ENCODE data around the gene IZUMO4.
"Not testable (repeated sequence)": the region's sequence is repeated elsewhere in the genome, so short reads cannot be mapped to it uniquely, and the experiment has no call there.

The IZUMO4 gene

GRCh38 chr19:2110822-2111221 is 14.1 kb downstream of the IZUMO4 start:
- DNase-seq: no peak

DNA sequence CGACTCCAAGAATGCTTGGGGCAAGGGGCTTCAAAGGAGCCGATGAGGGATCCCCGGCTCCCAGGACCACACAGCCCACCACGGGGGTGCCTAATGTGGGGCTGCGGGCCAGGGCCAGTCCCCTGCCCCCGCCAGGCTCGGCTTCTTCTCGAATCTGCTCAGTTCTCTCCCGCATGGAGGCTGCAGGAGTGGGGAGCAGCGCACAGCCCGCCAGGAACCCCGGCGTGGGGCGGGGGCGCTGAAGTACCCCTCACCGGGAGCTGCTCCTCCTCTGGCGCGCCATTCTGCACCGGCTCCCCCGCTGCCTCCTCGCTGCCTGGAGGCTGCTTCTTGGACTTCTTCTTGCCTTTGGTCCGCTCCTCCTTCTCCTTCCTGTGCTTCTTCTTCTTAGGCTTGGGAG is 14.7 kb downstream of the IZUMO4 start:
- DNase-seq: no peak

- no peak for DNase-seq
Observed at GRCh38 chr19:2111886-2112285, 15.2 kb downstream of the IZUMO4 start.

DNA sequence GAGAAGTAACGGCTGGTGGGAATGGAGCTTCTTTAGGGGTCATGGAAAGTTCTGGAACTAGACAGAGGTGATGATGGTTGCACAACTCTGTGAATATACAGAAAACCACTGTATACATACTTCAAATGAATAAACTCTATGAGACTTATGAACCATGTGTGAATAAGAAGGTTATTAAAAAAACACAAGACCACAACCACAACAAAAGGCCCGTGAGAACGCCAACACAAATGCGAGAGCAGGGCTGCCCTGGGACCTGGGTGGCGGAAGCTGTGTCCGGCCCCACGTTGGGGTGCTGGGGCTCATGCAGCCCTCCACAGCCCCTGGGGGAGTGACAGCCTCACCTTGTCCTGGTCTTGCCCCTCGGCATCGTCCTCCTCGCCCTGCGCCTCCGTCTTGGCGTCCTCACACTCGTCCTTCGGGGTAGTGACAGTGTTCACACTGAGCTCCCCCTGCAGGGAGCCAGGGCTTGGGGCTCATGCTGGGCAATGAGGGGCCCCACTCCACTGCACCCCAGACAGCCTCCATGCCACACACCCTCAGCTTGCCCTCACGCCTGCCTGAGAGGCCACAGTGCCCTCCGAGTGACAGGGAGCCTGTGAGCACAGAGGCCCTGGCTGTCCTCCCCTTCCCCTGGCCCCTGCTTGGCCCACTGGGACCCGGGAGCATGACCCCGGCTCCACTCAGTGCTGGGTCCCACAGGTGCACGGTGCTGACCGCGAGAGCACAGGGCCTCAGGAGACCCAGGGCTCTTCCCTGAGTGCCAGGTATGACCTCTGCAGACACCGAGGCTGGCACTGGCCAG is 16.0 kb downstream of the IZUMO4 start:
- DNase-seq: no peak

DNA sequence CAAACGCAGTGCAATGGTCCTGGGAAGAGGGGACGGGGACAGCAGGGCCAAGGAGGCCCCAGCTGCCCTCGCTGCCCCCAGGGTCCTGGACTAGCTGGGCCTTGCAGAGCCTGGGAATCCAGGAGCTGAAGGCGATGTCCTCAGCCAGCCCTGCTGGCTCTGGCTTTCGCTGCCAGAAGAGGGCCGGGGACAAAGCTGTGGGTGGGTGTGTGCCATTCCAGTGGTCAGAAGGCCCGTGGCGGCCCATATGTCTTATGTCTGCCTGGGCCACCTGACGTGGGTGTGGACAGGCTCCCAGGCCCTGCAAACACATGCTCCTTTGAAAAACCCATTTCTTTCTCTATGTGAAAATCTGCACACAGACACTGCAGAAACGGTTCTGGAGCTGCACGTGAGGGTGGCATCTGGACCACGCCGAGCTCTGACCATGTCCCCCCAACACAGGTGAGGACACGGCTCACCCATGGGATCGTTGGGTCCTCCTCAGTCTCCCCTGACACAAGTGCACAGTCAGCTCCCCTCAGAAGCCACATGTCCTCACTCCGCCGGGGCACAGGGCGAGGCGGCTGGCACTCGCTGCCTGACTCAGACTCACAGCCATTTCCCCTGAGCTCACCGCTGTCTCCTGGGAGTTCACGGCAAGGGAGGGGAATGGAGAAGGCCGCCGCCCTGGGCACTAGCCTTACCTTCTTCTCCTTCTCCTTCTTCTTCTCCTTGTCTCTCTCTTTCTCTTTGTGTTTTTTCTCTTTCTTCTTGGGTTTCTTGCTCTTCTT is 16.9 kb downstream of the IZUMO4 start:
- peak; percentile 48 for DNase-seq

- no peak for DNase-seq
Observed at GRCh38 chr19:2114218-2114617, 17.5 kb downstream of the IZUMO4 start.

GRCh38 chr19:2114821-2115220 is 18.1 kb downstream of the IZUMO4 start:
- DNase-seq: no peak

DNA sequence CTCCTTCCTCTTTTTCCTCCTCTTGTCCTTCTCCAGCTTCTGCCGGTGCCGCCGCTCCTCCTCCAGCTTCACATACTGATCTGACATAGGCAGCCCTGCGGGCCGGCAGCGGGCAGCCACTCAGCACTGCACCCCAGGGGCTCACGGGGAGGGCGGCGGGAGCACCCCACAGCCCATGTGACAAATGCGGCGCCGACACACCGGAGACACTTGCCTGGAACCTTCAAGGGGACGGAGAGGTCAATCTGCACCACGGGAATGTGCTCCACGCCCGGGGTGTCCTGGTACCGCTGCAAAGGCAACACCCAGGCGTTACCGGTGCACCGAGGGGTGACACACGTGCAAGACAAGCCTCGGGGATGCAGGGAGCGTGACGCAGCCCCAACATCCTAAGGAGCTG is 18.6 kb downstream of the IZUMO4 start:
- DNase-seq: no peak

- DNase-seq: no peak
Observed at GRCh38 chr19:2115911-2116426, 19.3 kb downstream of the IZUMO4 start.

DNA sequence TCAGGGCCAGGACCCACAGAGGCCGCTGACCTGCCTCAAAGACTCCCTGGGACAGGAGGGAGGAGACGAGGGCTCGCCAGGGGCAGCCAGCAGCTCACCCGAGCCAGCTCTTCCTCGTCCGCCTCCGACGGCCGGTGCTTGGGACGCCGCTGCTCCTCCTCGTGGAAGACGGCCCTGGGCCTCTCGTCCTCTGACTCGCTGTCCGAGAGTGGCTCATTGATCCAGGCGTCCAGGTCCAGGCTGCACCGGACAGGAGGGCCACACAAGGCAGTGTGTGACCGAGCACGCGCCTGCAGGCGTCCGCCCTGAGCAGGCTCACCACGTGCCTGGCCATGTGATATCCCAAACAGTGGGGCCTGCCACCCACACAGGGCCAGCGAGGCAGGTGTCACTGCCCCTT is 19.8 kb downstream of the IZUMO4 start:
- no peak for DNase-seq

DNA sequence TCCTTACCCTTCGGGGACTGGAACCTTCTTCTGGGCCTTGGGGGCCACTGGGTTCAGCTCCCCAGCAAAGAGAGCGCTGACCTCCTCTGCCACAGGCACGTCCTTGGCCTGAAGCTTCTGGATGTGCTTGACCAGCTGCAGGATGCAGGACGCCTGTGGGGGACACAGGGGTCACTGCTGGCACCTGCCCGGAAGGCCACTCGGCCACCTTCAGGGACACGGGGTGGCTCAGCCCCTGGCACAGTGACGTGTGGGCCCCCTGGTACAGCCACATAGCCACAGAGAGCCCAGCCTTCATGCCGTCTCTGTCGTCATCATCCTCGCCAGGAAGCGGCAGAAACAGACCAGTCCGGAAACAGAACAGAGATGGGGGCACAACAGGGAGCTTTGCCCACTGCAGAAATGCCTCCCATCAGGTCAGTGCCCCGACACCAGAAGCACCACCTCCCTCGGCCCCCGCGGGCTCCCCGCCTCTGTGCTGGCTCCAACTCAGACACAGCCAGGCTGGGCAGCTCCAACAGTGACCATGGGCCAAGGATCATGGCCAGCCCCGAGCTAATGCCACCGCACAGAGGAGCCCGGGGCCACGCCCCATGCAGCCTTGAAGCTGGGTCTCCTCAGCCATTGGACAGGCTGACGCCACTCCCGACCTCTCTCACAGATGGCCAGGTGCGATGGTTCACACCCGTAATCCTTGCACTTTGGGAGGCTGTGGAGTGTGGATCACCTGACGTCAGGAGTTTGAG is 20.7 kb downstream of the IZUMO4 start:
- DNase-seq: no peak

DNA sequence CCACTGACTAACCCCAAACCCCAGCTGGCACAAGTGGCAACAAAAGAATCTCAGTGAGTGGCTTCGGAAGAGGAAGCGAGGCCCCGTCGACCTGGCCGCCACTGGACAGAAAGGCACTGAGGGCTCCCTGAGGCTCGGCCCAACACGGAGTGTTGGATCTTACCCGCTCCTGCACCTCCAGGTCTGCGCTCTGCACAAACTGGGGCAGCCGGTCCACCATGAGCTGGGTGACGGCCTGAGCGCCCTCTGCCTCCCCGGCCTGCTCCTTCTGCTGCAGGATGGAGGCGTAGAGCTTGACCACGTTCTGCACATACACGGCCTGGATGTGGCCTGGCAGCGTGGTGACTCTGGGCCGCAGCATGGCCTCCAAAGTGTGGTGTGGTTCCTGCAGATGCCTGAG is 21.7 kb downstream of the IZUMO4 start:
- DNase-seq: no peak

DNA sequence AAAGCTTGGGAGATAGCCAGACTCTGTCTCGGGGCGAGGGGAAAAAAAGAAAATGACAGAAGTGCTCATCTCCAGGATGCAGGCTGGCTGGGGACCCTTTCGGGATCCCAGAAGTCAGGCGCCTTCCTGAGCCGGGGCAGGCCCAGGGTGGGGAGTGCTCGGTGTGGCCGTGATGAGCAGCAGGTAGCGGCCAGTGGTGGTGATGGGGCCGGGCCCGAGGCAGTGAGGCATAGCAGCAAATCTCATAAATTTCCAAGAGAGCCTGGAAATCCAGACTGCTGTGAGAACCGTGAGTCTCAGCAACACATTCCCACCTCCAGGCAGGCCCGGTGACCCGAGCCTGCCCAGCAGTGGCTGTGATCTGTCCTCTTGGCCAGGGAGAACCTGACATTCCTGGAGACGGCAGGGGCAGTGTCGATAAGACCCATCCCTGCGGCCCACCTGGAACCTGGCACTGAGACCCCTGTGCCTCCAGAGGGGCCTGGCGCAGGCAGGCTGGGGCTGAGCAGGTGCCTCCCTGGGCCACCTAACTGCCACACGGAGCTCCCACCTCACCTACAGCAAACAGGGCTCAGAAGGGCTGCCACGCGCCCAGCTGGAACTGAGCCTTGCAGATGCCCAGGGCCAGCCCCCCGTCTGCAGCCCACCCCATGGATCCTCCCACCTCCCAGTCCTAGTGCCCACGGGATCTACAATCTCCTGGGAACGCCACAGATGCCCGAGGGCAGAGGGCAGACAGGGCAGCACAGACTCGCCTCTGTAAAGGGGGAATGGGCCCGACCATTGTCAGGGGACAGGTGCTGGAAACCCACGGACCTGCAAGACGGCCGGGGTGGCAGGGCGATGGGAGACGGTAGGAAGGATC is 23.4 kb downstream of the IZUMO4 start:
- no peak for DNase-seq

- no peak for DNase-seq
Observed at GRCh38 chr19:2120821-2121220, 24.1 kb downstream of the IZUMO4 start.

GRCh38 chr19:2121416-2122051 is 24.8 kb downstream of the IZUMO4 start:
- DNase-seq: no peak

DNA sequence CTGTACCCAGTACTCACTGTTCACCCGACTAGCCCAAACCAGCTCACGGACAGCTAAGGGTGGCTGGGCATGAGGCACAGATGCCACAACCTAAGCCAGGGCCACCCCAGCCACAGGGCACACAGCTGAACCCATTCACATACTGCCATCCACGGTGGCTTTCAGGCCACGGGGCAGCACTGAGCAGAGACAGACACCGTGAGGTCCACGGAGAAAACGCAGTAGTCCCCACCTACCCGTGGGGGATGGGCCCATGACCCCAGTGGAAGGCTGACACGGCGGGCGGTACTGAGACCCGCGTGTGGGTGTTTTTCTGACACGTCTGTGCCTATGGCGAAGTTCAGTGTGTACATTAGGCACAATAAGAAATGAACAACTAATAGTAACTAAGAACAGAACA is 25.5 kb downstream of the IZUMO4 start:
- no peak for DNase-seq

DNA sequence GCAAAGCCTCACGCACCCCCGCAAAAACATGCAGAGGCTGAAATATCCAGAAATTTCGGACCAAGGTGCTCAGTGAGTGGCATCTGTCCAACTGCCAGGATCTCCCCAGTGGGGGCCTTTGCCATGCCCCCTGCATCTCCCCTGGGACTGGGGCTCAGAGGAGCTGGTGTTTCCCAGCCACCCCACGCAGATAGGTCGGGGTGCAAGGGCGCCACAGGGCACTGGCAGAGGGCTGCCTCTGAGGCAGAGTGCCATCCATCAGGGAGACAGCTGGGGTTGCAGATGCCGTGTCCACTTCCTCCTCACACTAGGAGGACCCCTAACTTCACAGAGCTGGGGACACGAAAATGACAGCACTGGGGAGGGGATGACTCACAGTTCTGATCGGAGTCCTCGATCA is 26.3 kb downstream of the IZUMO4 start:
- DNase-seq: no peak

- DNase-seq: no peak
Observed at GRCh38 chr19:2123682-2124387, 27.1 kb downstream of the IZUMO4 start.

- no peak for DNase-seq
Observed at GRCh38 chr19:2126879-2127518, 30.3 kb downstream of the IZUMO4 start.

DNA sequence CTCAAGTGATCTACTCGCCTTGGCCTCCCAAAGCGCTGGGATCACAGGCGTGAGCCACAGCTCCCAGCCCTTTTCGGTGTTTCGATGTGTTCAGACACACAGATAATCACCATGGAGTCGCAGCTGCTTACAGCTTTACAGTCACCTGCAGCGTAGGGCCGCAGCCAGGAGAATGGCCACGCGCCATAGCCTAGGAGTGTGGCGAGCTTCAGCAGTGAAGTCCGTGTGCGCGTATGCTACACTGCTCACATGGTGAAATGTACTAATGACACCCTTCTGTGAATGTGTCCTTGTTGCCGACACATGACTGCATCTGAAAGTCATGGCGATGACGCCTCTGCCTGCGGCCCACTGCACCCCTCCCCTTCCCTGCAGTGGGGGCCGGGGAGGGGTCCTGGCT is 31.0 kb downstream of the IZUMO4 start:
- no peak for DNase-seq

DNA sequence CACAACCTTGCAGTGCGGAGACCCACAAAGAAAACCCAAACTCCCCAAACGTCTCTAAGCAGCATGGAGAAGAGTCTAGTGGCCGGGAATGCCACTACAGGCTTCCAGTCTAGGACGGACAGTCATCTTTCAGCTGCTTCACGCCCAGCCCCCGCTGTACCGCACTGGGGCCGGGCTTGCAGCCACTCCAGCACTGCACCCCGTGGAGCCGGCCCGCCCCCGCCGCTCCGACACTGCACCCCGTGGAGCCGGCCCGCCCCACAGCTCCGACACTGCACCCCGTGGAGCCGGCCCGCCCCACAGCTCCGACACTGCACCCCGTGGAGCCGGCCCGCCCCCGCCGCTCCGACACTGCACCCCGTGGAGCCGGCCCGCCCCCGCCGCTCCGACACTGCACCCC is 31.5 kb downstream of the IZUMO4 start:
- not testable (repeated sequence) for DNase-seq

Data from T1000 (cell line).